HepG2 (cell line): Measurements from ENCODE around the gene FAM117A. TPM values are rescaled to one million over a fixed set of nuclear protein-coding genes. Genes with fewer than 3 reads are reported as not detected.
A peak's percentile ranks its signal among the peaks of the same experiment; 100 is the strongest.

ENCODE experiments used
- ATAC-seq: fragments of 200-7000 bp; cut with Tn5 transposase; 3 replicates; pipeline ENCODE4 v1.9.1; 2020; ENCODE audit warnings: mild to moderate bottlenecking, moderate library complexity
- BruUV-seq: library from RNA; stranded (reverse); fragments of 400-500 nt; replicated peaks from 2 replicates; lab custom pipeline; 2021; lab: Mats Ljungman, UMichigan
- CTCF ChIA-PET: fragments of 300-600 bp; formaldehyde crosslinking; extraction: SDS; loops from one replicate; lab custom pipeline; 2021; ENCODE audit warnings: low total read pairs, inconsistent platforms, low intra/inter-chr PET ratio; lab: Yijun Ruan, JAX
- POLR2A ChIA-PET: fragments of 350-600 bp; sonication (Branson Sonifier 250); formaldehyde crosslinking; loops from one replicate; lab custom pipeline; 2020; ENCODE audit warnings: antibody characterized with exemption, inconsistent platforms; lab: Yijun Ruan, JAX
- DNase-seq: peaks from one replicate; pipeline ENCODE4 v3.0.0-alpha.2; 2015; ENCODE audit warnings: low spot score
- FAIRE-seq: peaks from 3 replicates; lab custom pipeline; 2011; peaks lifted over from hg19 to GRCh38; lab: Jason Lieb, UNC
- H2AFZ ChIP-seq: one replicate; pipeline ENCODE4 v1.6.1; 2011; ENCODE audit warnings: low read length, inconsistent platforms
- H3K27ac ChIP-seq: fragments of 300-600 bp; 3 replicates; pipeline ENCODE4 v1.8.0; 2011; ENCODE audit warnings: mixed run types, mild to moderate bottlenecking, mixed read lengths, low read length, inconsistent platforms; ENCODE audit not compliant: insufficient read depth; ENCODE audit errors: extremely low read length
- H3K27me3 ChIP-seq, 2 experiments: fragments of 200-600 bp in 1 of 2; 2 replicates in 1 of 2; 3 replicates in 1 of 2; pipeline versions ENCODE4 v1.6.0 to v1.8.0; 2011; ENCODE audit warnings: low read length in 2 of 2, mild to moderate bottlenecking in 2 of 2, moderate library complexity in 2 of 2, inconsistent platforms in 1 of 2; ENCODE audit not compliant: insufficient read depth in 2 of 2, control insufficient read depth in 1 of 2
- H3K36me3 ChIP-seq, 2 experiments: fragments of 200-600 bp in 1 of 2; replicated peaks in 1 of 2; 2 replicates in 1 of 2; 3 replicates in 1 of 2; pipeline versions ENCODE4 v1.5.1 to v1.8.0; 2011; ENCODE audit warnings: low read length in 2 of 2, inconsistent platforms in 1 of 2; ENCODE audit not compliant: insufficient read depth in 2 of 2, control insufficient read depth in 1 of 2
- H3K4me1 ChIP-seq: 2 replicates; pipeline ENCODE4 v1.5.1; 2012; ENCODE audit warnings: low read length, inconsistent platforms; ENCODE audit not compliant: insufficient read depth
- H3K4me2 ChIP-seq: 2 replicates; pipeline ENCODE4 v1.6.0; 2011; ENCODE audit warnings: low read depth, low read length, inconsistent platforms
- H3K4me3 ChIP-seq, 3 experiments: fragments of 200-600 bp in 1 of 3; sonication (generic), shearing (Covaris generic) in 1 of 3; replicated peaks in 1 of 3; 2 replicates each; pipeline ENCODE4 v1.5.1; 2011 to 2016; ENCODE audit warnings: low read length in 3 of 3, inconsistent platforms in 2 of 3, low read depth in 2 of 3, mild to moderate bottlenecking in 2 of 3, control low read depth in 1 of 3, mixed read lengths in 1 of 3; ENCODE audit not compliant: insufficient read depth in 1 of 3
- H3K79me2 ChIP-seq: one replicate; pipeline ENCODE4 v1.6.1; 2011; ENCODE audit warnings: low read length, inconsistent platforms; ENCODE audit not compliant: insufficient read depth
- H3K9ac ChIP-seq: 2 replicates; pipeline ENCODE4 v1.6.0; 2011; ENCODE audit warnings: mild to moderate bottlenecking, low read depth, low read length, inconsistent platforms; ENCODE audit not compliant: insufficient read depth
- H3K9me3 ChIP-seq: 2 replicates; pipeline ENCODE4 v1.5.1; 2012; ENCODE audit warnings: mild to moderate bottlenecking, low read length
- H4K20me1 ChIP-seq: 2 replicates; pipeline ENCODE4 v1.6.0; 2011; ENCODE audit warnings: inconsistent platforms, mild to moderate bottlenecking, low read length, moderate library complexity; ENCODE audit not compliant: insufficient read depth
- ESRRA ChIP-seq: sonication (generic); formaldehyde crosslinking; IDR thresholded peaks from 2 replicates; pipeline ENCODE4 v1.5.1; 2020; ENCODE audit warnings: mild to moderate bottlenecking, low read depth, missing genetic modification reagents
- MIER3 ChIP-seq: IDR thresholded peaks from 2 replicates; pipeline ENCODE4 v1.6.1; 2016; ENCODE audit warnings: missing compliant biosample characterization, borderline replicate concordance
- RFXANK ChIP-seq: IDR thresholded peaks from 2 replicates; pipeline ENCODE4 v1.6.1; 2016
- SMYD3 ChIP-seq: sonication (generic); formaldehyde crosslinking; IDR thresholded peaks from 2 replicates; pipeline ENCODE4 v1.8.1; 2023; ENCODE audit warnings: mild to moderate bottlenecking, missing genetic modification reagents
- SP4 ChIP-seq: sonication (generic); formaldehyde crosslinking; IDR thresholded peaks from 2 replicates; pipeline ENCODE4 v1.8.1; 2023; ENCODE audit warnings: mild to moderate bottlenecking, missing genetic modification reagents
- ZNF788 ChIP-seq: sonication (generic); formaldehyde crosslinking; IDR thresholded peaks from 2 replicates; pipeline ENCODE4 v1.5.0; 2020; ENCODE audit warnings: mild to moderate bottlenecking, missing genetic modification reagents, borderline replicate concordance
- WGBS: methylation state at CpG from one replicate; pipeline ENCODE4 v1.1.6; 2017; ENCODE audit warnings: low lambda C conversion rate; 5-methylcytosine and 5-hydroxymethylcytosine counted together
- in situ Hi-C: cut with HindIII; loops from 2 replicates; pipeline ENCODE4 v1.10.0; 2017; ENCODE audit warnings: low pct_unique_long_range_greater_than_20kb; ENCODE audit not compliant: extremely low pct_ligation_motif_present
- intact Hi-C: fragments of 100-400 bp; cut with micrococcal nuclease; formaldehyde crosslinking; loops from one replicate; pipeline ENCODE4 v1.10.0; 2022; ENCODE audit not compliant: unreplicated experiment
- polyA plus RNA-seq, 8 experiments: library from polyadenylated mRNA; depleted of rRNA in 3 of 8; stranded (reverse) in 7 of 8; unstranded in 1 of 8; fragments of >200 nt; fragmentation: Illumina TruSeq in 4 of 8; extraction: Trizol in 4 of 8; gene quantifications; 2 replicates each; pipeline versions ENCODE4 v1.2.1 to v1.2.3, GENCODE V29; 2011 to 2016; ENCODE audit warnings: low read depth in 4 of 8, missing spikeins in 1 of 8, mixed read lengths in 1 of 8; ENCODE audit not compliant: insufficient read depth in 1 of 8
- total RNA-seq, 5 experiments: library from RNA; depleted of rRNA; stranded (reverse); fragments of >200 nt; fragmentation: Illumina TruSeq; extraction: Trizol; gene quantifications; 2 replicates each; pipeline ENCODE4 v1.2.3, GENCODE V29; 2016; ENCODE audit warnings: low read depth in 1 of 5
- TF ChIP-seq, protein P1 (sequence below): sonication (generic); formaldehyde crosslinking; IDR thresholded peaks from 2 replicates; pipeline ENCODE4 v1.4.0; 2020; ENCODE audit warnings: missing genetic modification reagents
- TF ChIP-seq, protein P2 (sequence below): sonication (generic); formaldehyde crosslinking; IDR thresholded peaks from 2 replicates; pipeline ENCODE4 v1.9.0; 2021; ENCODE audit warnings: missing genetic modification reagents, borderline replicate concordance

Gene FAM117A
- total and polyA plus RNA-seq, 2 of the 13 experiments (the other 11 are each of a cell fraction or from before 2014, with no cell fraction given): 12.1 to 19.8 TPM

DNA sequence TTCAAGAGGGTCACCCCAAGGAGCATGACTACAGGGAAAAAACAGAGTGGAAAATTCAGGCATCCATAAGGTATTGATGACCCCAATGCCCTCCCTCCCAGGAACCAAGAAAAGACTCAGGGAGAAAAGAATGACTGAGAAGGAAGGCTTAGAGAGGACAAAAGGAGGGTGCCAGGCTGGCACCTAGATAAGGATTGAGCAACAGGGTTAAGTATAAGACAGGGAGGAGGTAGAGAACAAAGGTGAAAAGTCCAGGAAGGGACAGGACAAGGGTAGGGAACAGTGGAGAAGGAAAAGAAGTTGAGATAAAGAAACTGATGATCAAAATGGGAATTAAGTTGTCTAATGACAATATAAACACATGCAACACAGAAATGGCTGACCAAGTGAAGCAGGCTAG lies 58.7 kb downstream of the FAM117A start:
- BruUV-seq: no TSS peak
- Histone ChIP-seq H3K27ac (no peak overlapping the region), H3K9ac (no peak overlapping the region), H3K4me2 (no peak overlapping the region), H3K4me3 (no peak overlapping the region), H3K27me3 (no peaks in the 10 kb centered on the region; a peak in 1 of 5 replicates), H4K20me1 (0 out of 2 replicates have a peak, but pooled peaks cover 3% of the 10 kb centered on the region), H3K36me3 (peaks cover 29 to 43% of the 10 kb centered on the region in 2 experiments), H3K4me1 (peaks cover 53% of the 10 kb centered on the region), H2AFZ (no peak overlapping the region), H3K79me2 (peaks cover 21% of the 10 kb centered on the region), H3K9me3 (no peaks in the 10 kb centered on the region)
- in situ Hi-C loops: loop anchor here (5.0 to 10.0 kb wide), 2 partner anchors 270 to 292 kb away; partner anchors contain the start of gene DLX3
- no peak for DNase-seq
- POLR2A ChIA-PET: no interaction called here
- TF ChIP-seq, protein P1, sequence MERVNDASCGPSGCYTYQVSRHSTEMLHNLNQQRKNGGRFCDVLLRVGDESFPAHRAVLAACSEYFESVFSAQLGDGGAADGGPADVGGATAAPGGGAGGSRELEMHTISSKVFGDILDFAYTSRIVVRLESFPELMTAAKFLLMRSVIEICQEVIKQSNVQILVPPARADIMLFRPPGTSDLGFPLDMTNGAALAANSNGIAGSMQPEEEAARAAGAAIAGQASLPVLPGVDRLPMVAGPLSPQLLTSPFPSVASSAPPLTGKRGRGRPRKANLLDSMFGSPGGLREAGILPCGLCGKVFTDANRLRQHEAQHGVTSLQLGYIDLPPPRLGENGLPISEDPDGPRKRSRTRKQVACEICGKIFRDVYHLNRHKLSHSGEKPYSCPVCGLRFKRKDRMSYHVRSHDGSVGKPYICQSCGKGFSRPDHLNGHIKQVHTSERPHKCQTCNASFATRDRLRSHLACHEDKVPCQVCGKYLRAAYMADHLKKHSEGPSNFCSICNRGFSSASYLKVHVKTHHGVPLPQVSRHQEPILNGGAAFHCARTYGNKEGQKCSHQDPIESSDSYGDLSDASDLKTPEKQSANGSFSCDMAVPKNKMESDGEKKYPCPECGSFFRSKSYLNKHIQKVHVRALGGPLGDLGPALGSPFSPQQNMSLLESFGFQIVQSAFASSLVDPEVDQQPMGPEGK (CRISPR knock-in tag): no peak
- no peak for FAIRE-seq
- intact Hi-C loops: loop anchor here (5.0 kb wide), 1 partner anchor 292 kb away; the partner anchor contains the start of gene DLX3
- CTCF ChIA-PET: no interaction called here
- ATAC-seq: no peak

DNA sequence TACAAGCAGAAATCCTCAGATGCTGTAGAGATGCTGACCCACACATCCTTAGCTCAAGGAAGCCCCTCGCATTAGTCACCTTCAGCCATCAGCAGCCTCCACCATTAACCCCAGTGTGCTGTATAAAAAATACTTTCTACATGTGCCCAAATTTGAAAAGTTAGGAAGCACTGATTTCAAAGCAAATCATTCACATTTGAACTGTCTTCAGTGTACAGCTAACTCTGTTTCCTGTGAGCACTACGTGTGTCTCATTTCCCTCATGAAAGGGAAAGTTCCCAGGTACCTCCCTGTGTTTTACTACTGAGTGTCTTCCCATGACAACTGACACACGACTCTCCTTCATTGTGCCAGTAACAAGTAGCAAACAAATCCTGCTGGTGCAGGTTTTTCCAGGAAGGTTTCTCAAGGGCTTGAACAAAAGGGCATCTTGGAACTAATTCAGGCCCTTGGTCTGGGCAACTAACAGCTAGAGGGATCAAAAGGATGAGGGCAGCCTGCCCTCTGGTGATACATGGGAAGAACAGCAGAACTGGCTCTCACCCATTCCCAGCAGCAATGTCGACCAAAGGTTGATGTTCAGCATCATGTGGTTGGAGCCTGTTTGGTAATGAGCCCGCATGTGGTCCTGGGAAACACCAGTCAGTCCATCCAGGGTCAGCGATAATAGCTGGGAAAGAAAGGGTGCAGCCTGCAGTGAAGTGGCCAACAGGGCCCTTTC lies 60.2 kb downstream of the FAM117A start:
- peak; percentile 76 for ATAC-seq
- H3K9ac ChIP-seq: no peak overlapping the region
- H3K4me3 ChIP-seq: no peak overlapping the region
- H3K4me2 ChIP-seq: no peak overlapping the region
- peaks cover 31 to 46% of the 10 kb centered on the region in 2 experiments for H3K36me3 ChIP-seq
- in situ Hi-C loops (loop anchor here (5.0 to 10.0 kb wide), 2 partner anchors 136 to 269 kb away; no protein-coding TSS in a partner anchor), intact Hi-C loops (loop anchor here (1.0 kb wide), 2 partner anchors 76 to 135 kb away; no protein-coding TSS in a partner anchor)
- DNase-seq: peak; percentile 90
- H3K4me1 ChIP-seq: peaks cover 50% of the 10 kb centered on the region
- FAIRE-seq: peak; percentile 99
- 52% methylated on average over 6 of the region's 6 CpGs for WGBS
- peak overlapping the region; percentile 53 for H3K27ac ChIP-seq
- H3K79me2 ChIP-seq: peaks cover 21% of the 10 kb centered on the region
- BruUV-seq: no TSS peak
- H4K20me1 ChIP-seq: 0 out of 2 replicates have a peak, but pooled peaks cover 3% of the 10 kb centered on the region
- H2AFZ ChIP-seq: no peak overlapping the region
- ChIA-PET CTCF (interaction anchor here (1.8 to 4.5 kb wide), 2 partner anchors 8 to 136 kb away, joined by 7 to 70 read pairs; no protein-coding TSS in a partner anchor), POLR2A (interaction anchor here (1.0 to 1.6 kb wide), 5 partner anchors 16 to 129 kb away, joined by 3 to 10 read pairs (median 3); partner anchors contain the start of genes FAM117A, KAT7 and NXPH3)
- no peaks in the 10 kb centered on the region; a peak in 1 of 5 replicates for H3K27me3 ChIP-seq
- H3K9me3 ChIP-seq: no peaks in the 10 kb centered on the region
- TF ChIP-seq SP4 (CRISPR knock-in tag): peak; percentile 18; the same call in 1 of the 2 replicates
- TF ChIP-seq MIER3 (CRISPR knock-in tag): peak; percentile 47; the same call in 1 of the 2 replicates
- TF ChIP-seq SMYD3 (CRISPR knock-in tag): no peak
- no peak for TF ChIP-seq ESRRA (CRISPR knock-in tag)
- TF ChIP-seq ZNF788: peak; percentile 60; the same call in 1 of the 2 replicates
- TF ChIP-seq RFXANK (CRISPR knock-in tag): no peak
- TF ChIP-seq, protein P2, sequence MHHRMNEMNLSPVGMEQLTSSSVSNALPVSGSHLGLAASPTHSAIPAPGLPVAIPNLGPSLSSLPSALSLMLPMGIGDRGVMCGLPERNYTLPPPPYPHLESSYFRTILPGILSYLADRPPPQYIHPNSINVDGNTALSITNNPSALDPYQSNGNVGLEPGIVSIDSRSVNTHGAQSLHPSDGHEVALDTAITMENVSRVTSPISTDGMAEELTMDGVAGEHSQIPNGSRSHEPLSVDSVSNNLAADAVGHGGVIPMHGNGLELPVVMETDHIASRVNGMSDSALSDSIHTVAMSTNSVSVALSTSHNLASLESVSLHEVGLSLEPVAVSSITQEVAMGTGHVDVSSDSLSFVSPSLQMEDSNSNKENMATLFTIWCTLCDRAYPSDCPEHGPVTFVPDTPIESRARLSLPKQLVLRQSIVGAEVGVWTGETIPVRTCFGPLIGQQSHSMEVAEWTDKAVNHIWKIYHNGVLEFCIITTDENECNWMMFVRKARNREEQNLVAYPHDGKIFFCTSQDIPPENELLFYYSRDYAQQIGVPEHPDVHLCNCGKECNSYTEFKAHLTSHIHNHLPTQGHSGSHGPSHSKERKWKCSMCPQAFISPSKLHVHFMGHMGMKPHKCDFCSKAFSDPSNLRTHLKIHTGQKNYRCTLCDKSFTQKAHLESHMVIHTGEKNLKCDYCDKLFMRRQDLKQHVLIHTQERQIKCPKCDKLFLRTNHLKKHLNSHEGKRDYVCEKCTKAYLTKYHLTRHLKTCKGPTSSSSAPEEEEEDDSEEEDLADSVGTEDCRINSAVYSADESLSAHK (CRISPR knock-in tag): no peak
